ENCODE data around the gene RUVBL2.

GRCh38 chr19:49059053-49059452, 65.4 kb downstream of the RUVBL2 start:
- TF ChIP-seq CTCF (IDR thresholded peaks at IDR 0.05) (no peak), POLR2A (IDR thresholded peaks at IDR 0.05) (no peak), POLR2AphosphoS5 (IDR thresholded peaks at IDR 0.05) (no peak), EP300 (IDR thresholded peaks at IDR 0.05) (no peak)
